DMS 273 (cell line): ENCODE results near the gene NRIP2.

Experiments used
- DNase-seq: peaks from one replicate; lab custom pipeline; 2025; ENCODE audit not compliant: unreplicated experiment; lab: John Stamatoyannopoulos, UW

Gene NRIP2

GRCh38 chr12:2811801-2812200, 23.0 kb downstream of the NRIP2 start:
- peak; percentile 14 for DNase-seq

- peak; percentile 22 for DNase-seq
These were observed 28.1 kb downstream of the NRIP2 start for GRCh38 chr12:2806700-2807099.

DNA sequence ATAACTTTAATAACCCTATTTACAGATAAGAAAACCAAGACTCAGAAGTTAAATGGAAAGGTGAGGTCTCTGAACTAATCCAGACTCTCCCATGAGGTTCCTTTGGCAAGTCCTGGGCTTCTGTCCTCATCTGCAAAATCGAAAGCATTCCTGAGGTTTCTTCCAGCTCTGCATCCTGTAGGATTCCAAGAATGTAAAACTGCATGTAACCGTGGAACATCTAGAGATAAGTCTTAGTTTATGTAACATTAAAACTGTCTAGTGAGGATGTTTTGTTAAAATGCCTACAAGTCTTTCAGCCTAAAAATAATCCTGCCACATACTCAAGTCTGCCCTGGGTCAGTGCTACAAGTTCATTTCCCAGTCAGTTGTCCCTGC, 29.7 kb downstream of the NRIP2 start:
- no peak for DNase-seq

DNA sequence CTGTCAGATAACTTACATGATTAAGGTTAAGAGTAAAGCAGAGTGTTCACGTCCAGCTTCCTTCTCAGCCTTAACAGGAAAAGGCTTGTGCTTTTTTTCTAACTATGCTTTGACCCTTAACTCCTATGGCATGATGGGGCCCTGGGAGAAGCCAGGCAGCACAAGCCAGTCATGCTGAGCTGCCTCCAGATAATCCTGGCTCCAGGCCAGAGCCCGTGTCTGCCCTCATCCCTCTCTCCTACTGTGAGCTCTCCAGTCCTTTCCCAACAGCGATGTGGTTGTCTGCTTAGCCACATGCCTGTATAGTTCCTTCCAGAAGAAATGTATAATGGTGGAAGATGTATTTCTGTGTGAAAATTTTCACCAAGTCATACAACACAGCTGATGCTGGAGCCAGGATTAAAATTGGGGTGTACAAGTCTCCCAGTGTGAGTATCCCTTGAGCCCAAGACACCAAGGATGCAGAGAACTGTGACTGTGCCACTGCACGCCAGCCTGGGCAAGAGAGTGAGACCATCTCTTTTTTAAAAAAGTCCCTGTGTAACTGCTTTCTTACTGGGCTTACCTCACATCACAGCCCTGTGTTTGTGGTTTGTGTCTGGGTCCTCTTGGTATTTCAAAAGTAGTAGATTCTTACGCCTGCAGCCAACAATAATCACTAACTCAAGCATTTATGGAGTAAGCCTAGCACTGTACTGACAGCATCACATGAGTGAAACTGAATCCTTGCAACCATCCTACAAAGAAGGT, 30.3 kb downstream of the NRIP2 start:
- peak; percentile 38 for DNase-seq

DNA sequence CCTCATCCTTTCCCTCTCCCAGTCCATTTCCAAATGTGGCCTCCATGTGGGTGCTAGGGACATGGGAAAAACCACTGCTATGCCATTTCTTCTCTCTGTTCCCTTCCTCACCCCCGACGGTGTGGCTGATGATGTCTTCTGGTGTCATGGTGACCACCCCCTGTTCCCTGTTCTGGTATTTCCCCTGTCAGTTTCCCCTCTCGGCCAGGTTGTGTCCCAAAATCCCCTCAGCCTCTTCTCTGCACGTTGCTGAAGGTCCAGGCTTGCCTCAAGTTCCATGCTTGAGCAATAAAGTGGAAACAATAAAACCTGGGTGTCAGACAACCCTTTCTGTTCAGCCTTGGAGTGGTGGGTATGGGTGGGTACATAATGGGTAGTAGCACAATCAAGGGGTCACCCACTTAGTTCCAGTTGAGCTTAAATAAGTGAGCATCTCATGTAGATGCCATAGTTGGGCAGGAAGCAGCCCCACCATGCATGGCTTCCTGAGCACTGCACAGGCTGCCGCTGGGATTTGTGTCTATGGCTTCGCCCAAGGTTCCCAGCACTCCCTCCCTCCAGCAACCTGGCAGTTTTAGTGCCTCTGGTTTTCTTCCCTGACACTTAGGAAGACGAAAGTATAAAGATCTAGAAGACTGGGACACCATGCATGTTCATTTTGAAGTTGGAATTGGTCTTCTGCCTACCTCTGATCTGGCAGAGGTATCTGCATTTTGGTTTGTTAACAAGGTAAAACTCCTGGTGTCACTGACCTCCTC, 31.0 kb downstream of the NRIP2 start:
- no peak for DNase-seq

DNA sequence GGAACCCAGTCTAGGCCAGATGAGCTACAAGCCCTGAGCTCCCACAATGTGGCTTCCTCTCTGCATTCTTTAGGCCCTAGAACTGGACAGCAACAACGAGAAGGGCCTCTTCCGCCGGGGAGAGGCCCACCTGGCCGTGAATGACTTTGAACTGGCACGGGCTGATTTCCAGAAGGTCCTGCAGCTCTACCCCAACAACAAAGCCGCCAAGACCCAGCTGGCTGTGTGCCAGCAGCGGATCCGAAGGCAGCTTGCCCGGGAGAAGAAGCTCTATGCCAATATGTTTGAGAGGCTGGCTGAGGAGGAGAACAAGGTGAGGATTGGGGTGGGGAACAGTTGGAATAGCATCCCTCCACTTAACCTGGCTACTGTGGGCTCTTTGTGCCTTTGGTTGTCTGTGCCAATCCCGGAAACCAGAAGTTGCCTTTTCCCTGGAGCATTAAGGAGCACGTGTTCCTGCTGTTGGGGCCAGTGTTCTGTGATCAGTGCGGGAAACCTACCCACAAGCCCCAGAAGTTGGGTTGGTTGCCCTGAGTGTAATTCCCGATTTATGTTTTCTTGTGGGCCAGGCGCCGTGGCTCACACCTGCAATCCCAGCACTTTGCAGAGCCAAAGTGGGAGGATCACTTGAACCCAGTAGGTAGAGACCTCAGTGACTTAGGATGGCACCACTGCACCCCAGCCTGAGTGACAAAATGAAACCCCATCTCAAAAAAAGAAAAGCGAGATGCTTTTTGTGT, 33.6 kb downstream of the NRIP2 start:
- peak; percentile 37 for DNase-seq

- no peak for DNase-seq
These were observed 34.7 kb downstream of the NRIP2 start for GRCh38 chr12:2800046-2800570.

- no peak for DNase-seq
These were observed 37.0 kb downstream of the NRIP2 start for GRCh38 chr12:2797721-2798418.

GRCh38 chr12:2796187-2796666, 38.6 kb downstream of the NRIP2 start:
- DNase-seq = peak; percentile 36

- peak; percentile 74 for DNase-seq
These were observed 39.3 kb downstream of the NRIP2 start for GRCh38 chr12:2795291-2796186.

DNA sequence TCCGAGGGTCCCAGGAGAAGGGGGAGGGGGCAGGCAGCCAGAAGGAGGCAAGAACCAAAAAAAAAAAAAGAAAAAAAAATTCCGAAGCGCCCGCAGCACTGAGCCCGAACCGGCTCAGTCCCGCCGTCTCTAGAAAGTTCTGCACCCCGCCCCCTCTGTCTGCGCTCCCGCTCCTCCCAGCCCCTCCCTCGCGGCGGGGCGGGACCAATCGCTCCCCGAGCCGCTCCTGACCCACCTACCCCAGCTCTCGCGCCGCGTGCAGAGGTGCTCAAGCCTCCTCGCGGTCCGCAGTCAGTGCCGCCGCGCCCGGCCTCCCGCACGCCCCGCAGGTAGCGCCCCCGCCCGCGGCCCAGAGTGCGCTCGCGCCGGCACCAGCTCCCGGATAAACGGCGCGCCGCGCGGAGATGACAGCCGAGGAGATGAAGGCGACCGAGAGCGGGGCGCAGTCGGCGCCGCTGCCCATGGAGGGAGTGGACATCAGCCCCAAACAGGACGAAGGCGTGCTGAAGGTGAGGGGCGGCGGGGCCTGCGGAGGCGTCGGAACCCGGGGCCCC, 40.0 kb downstream of the NRIP2 start, which contains the start of gene FKBP4:
FKBP4 (plus strand) TSS at position 235 of the 554 bp plus-strand sequence; CDS start at position 405, 170 bp downstream.
- peak; percentile 88 for DNase-seq

DNA sequence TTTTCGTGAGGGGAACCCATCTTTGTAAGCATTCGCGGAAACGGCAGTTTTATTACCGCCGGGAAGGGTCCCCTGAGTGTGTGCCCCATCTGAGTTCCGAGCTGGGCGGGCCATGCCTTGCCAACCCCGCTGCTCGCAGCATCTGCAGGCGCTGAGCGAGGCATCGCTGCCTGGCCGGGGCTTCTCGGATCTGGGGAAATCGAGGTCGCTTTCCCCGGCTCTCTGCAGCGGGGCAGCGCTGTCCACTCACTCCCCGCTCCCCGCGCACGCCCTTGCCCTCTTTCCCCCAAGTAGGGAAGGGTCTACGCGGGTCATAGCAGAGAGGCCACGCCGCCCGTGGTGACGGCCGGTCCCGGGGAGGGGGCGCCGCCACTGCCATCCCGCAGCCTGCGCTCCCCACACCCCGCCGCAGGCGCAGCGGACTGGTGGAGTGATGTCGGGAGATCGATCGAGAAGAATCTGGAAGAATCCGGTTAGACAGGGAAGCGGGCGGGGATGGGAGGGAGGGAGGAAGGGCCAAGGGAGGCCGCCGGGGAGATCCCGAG, 40.6 kb downstream of the NRIP2 start:
- DNase-seq = peak; percentile 42

DNA sequence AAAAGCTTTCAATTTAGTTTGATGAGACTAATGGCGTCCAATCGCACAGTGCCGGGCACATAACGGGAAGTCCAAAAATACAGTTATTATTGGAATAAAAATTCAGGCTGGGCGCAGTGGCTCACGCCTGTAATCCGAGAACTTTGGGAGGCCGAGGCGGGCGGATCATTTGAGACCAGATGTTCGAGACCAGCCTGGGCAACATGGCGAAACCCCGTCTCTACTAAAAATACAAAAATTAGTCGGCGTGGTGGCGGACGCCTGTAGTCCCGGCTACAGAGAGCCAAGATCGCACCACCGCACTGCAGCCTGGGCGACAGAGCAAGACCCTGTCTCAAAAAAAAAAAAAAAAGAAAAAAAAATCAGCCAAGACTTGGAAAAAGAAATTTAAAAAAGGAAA, 41.3 kb downstream of the NRIP2 start:
- no peak for DNase-seq

GRCh38 chr12:2792671-2793500, 41.9 kb downstream of the NRIP2 start:
- DNase-seq = no peak

GRCh38 chr12:2791089-2791488, 43.7 kb downstream of the NRIP2 start:
- DNase-seq = no peak

DNA sequence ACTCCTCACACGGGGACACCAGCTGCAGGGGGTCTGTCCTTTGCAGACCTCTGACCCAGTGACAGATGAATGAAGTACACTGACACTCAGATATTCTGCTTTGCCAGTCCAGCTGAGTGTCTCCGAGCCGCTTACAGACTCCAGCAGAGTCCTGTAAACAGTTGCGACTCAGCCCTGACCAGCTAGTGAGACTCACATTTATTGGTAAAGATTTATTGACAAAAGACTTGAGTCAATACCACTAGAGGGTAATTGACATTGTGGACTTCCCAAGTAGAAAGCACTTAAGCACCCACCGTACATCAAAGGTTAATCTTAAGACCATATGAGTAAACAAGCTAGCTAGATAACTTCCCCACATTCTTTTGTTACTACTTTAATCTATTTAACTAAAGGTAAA, 49.8 kb downstream of the NRIP2 start:
- no peak for DNase-seq

DNA sequence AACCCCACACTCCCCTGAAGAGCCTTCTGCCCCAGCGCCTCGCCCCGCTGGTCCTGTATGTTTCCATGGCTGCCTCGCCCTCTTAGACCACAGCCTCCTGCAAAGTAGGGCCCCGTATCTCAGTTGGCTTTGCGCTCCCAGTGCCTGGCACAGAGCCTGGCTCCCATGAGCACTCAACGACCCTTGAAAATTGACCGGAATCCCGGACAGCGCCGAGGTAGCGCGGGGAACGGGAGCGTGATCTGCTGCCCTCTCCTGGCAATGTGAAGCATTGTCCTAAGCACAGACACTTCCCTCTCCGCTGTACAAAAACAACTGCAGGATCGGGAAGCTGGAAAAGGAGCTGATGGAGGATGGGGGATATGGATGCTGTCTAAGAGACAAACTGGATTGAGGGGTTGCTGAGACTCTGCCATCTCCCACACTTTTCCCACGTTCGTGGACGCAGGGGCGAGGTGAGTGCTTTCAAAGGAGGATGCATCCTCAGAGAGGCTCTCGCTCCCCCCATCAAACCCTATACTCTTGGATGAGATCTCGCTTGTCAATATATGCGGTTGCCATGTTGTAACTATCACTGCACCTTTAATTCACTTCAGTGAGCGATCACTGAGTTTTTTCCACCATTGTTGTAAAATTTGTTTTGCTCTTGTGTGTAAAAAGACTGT, 50.8 kb downstream of the NRIP2 start:
- DNase-seq = peak; percentile 74

- DNase-seq = no peak
These were observed 55.6 kb downstream of the NRIP2 start for GRCh38 chr12:2779281-2779680.
